ENCODE results near the gene MTG1. TPM values are rescaled to one million over a fixed set of nuclear protein-coding genes. Genes with fewer than 3 reads are reported as not detected.

Gene MTG1
- total and polyA plus RNA-seq, 10 of the 15 experiments (the other 5 are each of a cell fraction or from before 2014, with no cell fraction given), result 6.2 to 104 (median 62.5) TPM

DNA sequence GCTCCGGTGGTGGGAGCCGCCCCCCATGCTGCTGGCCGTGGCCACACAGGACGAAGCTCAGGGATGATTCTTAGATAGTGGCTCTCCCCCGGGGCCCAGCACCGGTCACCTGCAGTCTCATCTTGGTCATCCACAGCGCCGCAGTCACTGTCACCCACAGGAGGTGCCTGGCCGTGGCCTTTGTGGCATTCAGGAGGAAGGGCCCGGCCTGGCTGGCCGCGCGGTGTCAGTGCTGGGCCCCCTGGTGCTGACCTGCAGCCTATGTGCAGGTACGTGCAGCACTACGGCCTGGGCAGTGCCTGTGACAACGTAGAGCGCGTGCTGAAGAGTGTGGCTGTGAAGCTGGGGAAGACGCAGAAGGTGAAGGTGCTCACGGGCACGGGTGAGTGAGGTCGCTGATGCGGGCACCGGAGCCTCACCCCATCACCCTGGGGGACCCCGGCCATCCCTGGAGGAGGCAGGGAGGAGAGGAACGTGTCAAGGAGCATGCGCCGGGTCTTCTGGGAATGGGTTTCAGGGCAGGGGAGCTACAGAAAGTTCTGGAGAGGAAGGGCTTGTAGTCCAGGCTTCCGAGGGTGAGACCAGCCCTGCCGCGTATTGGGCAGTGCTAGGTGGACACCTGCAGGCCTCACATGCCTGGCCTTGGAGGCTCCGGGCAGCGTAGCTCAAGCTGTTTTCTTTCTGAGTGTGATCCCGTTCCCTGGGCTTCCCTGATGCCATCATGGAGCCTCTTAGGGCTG is 25.4 kb downstream of the MTG1 start:
- intact Hi-C loops (cut with micrococcal nuclease; ENCODE audit: unreplicated experiment) (no loop called here), in situ Hi-C loops (cut with MboI) (no loop called here)
- POLR2A ChIA-PET, result no interaction called here
- CTCF ChIA-PET, result no interaction called here
- Histone ChIP-seq H3K27ac (ENCODE audit: control insufficient read depth, insufficient read depth) (no peak overlapping the region), H3K36me3 (ENCODE audit: control insufficient read depth in 2 of 2, insufficient read depth in 2 of 2, low read length in 1 of 2) (peaks cover 4 to 17% of the 10 kb centered on the region in 2 experiments), H4K20me1 (ENCODE audit: control insufficient read depth, insufficient read depth) (no peaks in the 10 kb centered on the region), H3K27me3 (replicated peaks in 1 of 2; ENCODE audit: control insufficient read depth in 2 of 2, insufficient read depth in 2 of 2, low read length in 1 of 2) (no peaks in the 10 kb centered on the region), H3K4me1 (ENCODE audit: control insufficient read depth, insufficient read depth, low read length) (no peaks in the 10 kb centered on the region), H3K9ac (ENCODE audit: control insufficient read depth, insufficient read depth, low read length) (no peak overlapping the region), H3K79me2 (ENCODE audit: control insufficient read depth, insufficient read depth, low read length) (no peaks in the 10 kb centered on the region), H3K9me3 (replicated peaks; ENCODE audit: control insufficient read depth, insufficient read depth, low read length) (no peaks in the 10 kb centered on the region; the same call in 2 of the 3 replicates), H3K4me2 (ENCODE audit: control insufficient read depth, insufficient read depth) (no peak overlapping the region), H3K4me3 (no peak overlapping the region), H2AFZ (ENCODE audit: control insufficient read depth, low read depth, low read length) (no peak overlapping the region)
- SMC1A ChIA-PET (ENCODE audit: uncharacterized antibody, unreplicated experiment), result no interaction called here
- TF ChIP-seq YY1 (IDR thresholded peaks at IDR 0.05; ENCODE audit: low read depth, low read length) (no peak), ZNF622 (IDR thresholded peaks at IDR 0.05) (no peak), POLR2A (IDR thresholded peaks at IDR 0.05; ENCODE audit: low read depth, low read length) (0 out of 2 replicates have a peak, but pooled peaks have one; percentile 1)
- BruUV-seq (replicated peaks), result no TSS peak
- no peak for DNase-seq (ENCODE audit: low read depth, low spot score)
- RAD21 ChIA-PET (ENCODE audit: unreplicated experiment), result no interaction called here
- no peak for FAIRE-seq
- 93% methylated on average over 34 of the region's 34 CpGs for WGBS (ENCODE audit: insufficient coverage, insufficient replicate concordance, low lambda C conversion rate, missing lambda C conversion rate)
- ATAC-seq, result no peak

DNA sequence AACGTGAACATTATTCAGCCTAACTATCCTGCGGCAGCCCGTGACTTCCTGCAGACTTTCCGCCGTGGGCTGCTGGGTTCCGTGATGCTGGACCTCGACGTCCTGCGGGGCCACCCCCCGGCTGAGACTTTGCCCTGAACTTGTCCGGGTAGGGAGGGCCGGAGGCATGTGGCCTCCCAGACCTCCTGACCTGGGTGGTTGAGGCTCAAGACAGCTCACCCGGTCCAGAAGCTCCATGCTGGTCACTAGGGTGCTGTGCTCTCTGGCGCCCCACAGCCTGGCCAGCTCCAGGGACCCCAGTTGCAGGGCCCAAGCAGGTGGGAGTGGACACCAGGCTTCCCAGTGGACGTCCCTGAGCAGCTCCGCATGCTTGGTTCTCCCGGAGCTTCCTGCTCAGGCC is 26.1 kb downstream of the MTG1 start:
- Histone ChIP-seq H3K4me3 (no peak overlapping the region), H3K9ac (ENCODE audit: control insufficient read depth, insufficient read depth, low read length) (no peak overlapping the region), H2AFZ (ENCODE audit: control insufficient read depth, low read depth, low read length) (no peak overlapping the region), H3K27ac (ENCODE audit: control insufficient read depth, insufficient read depth) (no peak overlapping the region), H3K9me3 (replicated peaks; ENCODE audit: control insufficient read depth, insufficient read depth, low read length) (no peaks in the 10 kb centered on the region; the same call in 2 of the 3 replicates), H3K4me2 (ENCODE audit: control insufficient read depth, insufficient read depth) (no peak overlapping the region), H3K79me2 (ENCODE audit: control insufficient read depth, insufficient read depth, low read length) (no peaks in the 10 kb centered on the region), H4K20me1 (ENCODE audit: control insufficient read depth, insufficient read depth) (no peaks in the 10 kb centered on the region), H3K36me3 (ENCODE audit: control insufficient read depth in 2 of 2, insufficient read depth in 2 of 2, low read length in 1 of 2) (peaks cover 4 to 17% of the 10 kb centered on the region in 2 experiments), H3K4me1 (ENCODE audit: control insufficient read depth, insufficient read depth, low read length) (no peaks in the 10 kb centered on the region), H3K27me3 (replicated peaks in 1 of 2; ENCODE audit: control insufficient read depth in 2 of 2, insufficient read depth in 2 of 2, low read length in 1 of 2) (no peaks in the 10 kb centered on the region)
- ChIA-PET POLR2A (no interaction called here), CTCF (no interaction called here), RAD21 (ENCODE audit: unreplicated experiment) (no interaction called here), SMC1A (ENCODE audit: uncharacterized antibody, unreplicated experiment) (no interaction called here)
- no peak for DNase-seq (ENCODE audit: low read depth, low spot score)
- FAIRE-seq, result no peak
- intact Hi-C loops (cut with micrococcal nuclease; ENCODE audit: unreplicated experiment), result no loop called here
- ATAC-seq, result no peak
- 94% methylated on average over 17 of the region's 17 CpGs for WGBS (ENCODE audit: insufficient coverage, insufficient replicate concordance, low lambda C conversion rate, missing lambda C conversion rate)
- TF ChIP-seq, protein P1, sequence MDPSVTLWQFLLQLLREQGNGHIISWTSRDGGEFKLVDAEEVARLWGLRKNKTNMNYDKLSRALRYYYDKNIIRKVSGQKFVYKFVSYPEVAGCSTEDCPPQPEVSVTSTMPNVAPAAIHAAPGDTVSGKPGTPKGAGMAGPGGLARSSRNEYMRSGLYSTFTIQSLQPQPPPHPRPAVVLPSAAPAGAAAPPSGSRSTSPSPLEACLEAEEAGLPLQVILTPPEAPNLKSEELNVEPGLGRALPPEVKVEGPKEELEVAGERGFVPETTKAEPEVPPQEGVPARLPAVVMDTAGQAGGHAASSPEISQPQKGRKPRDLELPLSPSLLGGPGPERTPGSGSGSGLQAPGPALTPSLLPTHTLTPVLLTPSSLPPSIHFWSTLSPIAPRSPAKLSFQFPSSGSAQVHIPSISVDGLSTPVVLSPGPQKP (IDR thresholded peaks at IDR 0.05; ENCODE audit: low read depth, low read length), result no peak
- TF ChIP-seq LARP7 (IDR thresholded peaks at IDR 0.05) (no peak), MXI1 (IDR thresholded peaks at IDR 0.05; ENCODE audit: low read depth, low read length) (no peak), POLR2A (IDR thresholded peaks at IDR 0.05; ENCODE audit: low read depth, low read length) (peak; percentile 18; the same call in 1 of the 2 replicates)
- TF ChIP-seq, protein P2, sequence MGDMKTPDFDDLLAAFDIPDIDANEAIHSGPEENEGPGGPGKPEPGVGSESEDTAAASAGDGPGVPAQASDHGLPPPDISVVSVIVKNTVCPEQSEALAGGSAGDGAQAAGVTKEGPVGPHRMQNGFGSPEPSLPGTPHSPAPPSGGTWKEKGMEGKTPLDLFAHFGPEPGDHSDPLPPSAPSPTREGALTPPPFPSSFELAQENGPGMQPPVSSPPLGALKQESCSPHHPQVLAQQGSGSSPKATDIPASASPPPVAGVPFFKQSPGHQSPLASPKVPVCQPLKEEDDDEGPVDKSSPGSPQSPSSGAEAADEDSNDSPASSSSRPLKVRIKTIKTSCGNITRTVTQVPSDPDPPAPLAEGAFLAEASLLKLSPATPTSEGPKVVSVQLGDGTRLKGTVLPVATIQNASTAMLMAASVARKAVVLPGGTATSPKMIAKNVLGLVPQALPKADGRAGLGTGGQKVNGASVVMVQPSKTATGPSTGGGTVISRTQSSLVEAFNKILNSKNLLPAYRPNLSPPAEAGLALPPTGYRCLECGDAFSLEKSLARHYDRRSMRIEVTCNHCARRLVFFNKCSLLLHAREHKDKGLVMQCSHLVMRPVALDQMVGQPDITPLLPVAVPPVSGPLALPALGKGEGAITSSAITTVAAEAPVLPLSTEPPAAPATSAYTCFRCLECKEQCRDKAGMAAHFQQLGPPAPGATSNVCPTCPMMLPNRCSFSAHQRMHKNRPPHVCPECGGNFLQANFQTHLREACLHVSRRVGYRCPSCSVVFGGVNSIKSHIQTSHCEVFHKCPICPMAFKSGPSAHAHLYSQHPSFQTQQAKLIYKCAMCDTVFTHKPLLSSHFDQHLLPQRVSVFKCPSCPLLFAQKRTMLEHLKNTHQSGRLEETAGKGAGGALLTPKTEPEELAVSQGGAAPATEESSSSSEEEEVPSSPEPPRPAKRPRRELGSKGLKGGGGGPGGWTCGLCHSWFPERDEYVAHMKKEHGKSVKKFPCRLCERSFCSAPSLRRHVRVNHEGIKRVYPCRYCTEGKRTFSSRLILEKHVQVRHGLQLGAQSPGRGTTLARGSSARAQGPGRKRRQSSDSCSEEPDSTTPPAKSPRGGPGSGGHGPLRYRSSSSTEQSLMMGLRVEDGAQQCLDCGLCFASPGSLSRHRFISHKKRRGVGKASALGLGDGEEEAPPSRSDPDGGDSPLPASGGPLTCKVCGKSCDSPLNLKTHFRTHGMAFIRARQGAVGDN (IDR thresholded peaks at IDR 0.05), result no peak
- in situ Hi-C loops (cut with MboI), result loop anchor here (5.0 kb wide), 1 partner anchor 152 kb away; no protein-coding TSS in a partner anchor
- no TSS peak for BruUV-seq (replicated peaks)
